Measurements from ENCODE around the gene KRTAP27-1. TPM values are rescaled to one million over a fixed set of nuclear protein-coding genes. Genes with fewer than 3 reads are reported as not detected.

Gene KRTAP27-1
- total RNA-seq, 1 experiment from 2014 or later, result not detected

GRCh38 chr21:30332681-30333080, 4.8 kb downstream of the KRTAP27-1 start:
- Histone ChIP-seq H3K79me2 (ENCODE audit: insufficient read depth, low read length) (no peaks in the 10 kb centered on the region), H3K4me3 (replicated peaks in 1 of 2; ENCODE audit: low read depth in 1 of 2, low read length in 2 of 2) (no peak overlapping the region), H3K9me3 (ENCODE audit: control insufficient read depth in 1 of 2, insufficient read depth in 1 of 2, low read depth in 1 of 2, low read length in 2 of 2) (peaks cover 8 to 9% of the 10 kb centered on the region in 2 experiments; a peak in 2 of 4 replicates), H4K20me1 (ENCODE audit: insufficient read depth) (no peaks in the 10 kb centered on the region), H3K36me3 (ENCODE audit: control insufficient read depth in 1 of 2, insufficient read depth in 2 of 2, low read length in 2 of 2) (no peaks in the 10 kb centered on the region), H3K4me2 (ENCODE audit: low read length) (no peak overlapping the region), H3K9ac (ENCODE audit: low read length) (no peak overlapping the region), H2AFZ (ENCODE audit: low read depth, low read length, poor library complexity, severe bottlenecking) (no peak overlapping the region), H3K27ac (ENCODE audit: low read depth, low read length) (no peak overlapping the region), H3K27me3 (ENCODE audit: insufficient read depth, low read length) (no peaks in the 10 kb centered on the region), H3K4me1 (ENCODE audit: control insufficient read depth in 1 of 2, insufficient read depth in 2 of 2, low read length in 2 of 2) (no peaks in the 10 kb centered on the region), H3K9me2 (ENCODE audit: insufficient read depth) (no peaks in the 10 kb centered on the region)
- RAD21 ChIA-PET (ENCODE audit: low non-redundant PET in 1 of 2, low total read pairs in 2 of 2, uncharacterized antibody in 2 of 2, unreplicated experiment in 2 of 2), result no interaction called here
- no TSS peak for BruUV-seq (replicated peaks)
- TF ChIP-seq ELF1 (IDR thresholded peaks at IDR 0.05; ENCODE audit: borderline replicate concordance, low read depth), result no peak
- TF ChIP-seq ATF3 (IDR thresholded peaks at IDR 0.05), result no peak
- no peak for TF ChIP-seq FOSL1 (IDR thresholded peaks at IDR 0.05; ENCODE audit: low read depth)
- TF ChIP-seq POLR2AphosphoS5 (IDR thresholded peaks at IDR 0.05; ENCODE audit: low read depth, low read length), result no peak
- no peak for TF ChIP-seq YY1 (IDR thresholded peaks at IDR 0.05; ENCODE audit: extremely low read depth, insufficient replicate concordance, low read depth, low read length)
- intact Hi-C loops (cut with micrococcal nuclease), result no loop called here
- no peak for DNase-seq (ENCODE audit: low read depth, low spot score)
- no peak for ATAC-seq
- CTCF ChIA-PET, result no interaction called here
- POLR2A ChIA-PET, result no interaction called here

GRCh38 chr21:30329203-30329875, 8.2 kb downstream of the KRTAP27-1 start:
- Histone ChIP-seq H3K9me2 (ENCODE audit: insufficient read depth) (no peaks in the 10 kb centered on the region), H2AFZ (ENCODE audit: low read depth, low read length, poor library complexity, severe bottlenecking) (no peak overlapping the region), H4K20me1 (ENCODE audit: insufficient read depth) (no peaks in the 10 kb centered on the region), H3K9ac (ENCODE audit: low read length) (no peak overlapping the region), H3K79me2 (ENCODE audit: insufficient read depth, low read length) (no peaks in the 10 kb centered on the region), H3K9me3 (ENCODE audit: control insufficient read depth in 1 of 2, insufficient read depth in 1 of 2, low read depth in 1 of 2, low read length in 2 of 2) (peaks cover 11 to 22% of the 10 kb centered on the region in 2 experiments; a peak in 3 of 4 replicates), H3K27ac (ENCODE audit: low read depth, low read length) (no peak overlapping the region), H3K4me3 (replicated peaks in 1 of 2; ENCODE audit: low read depth in 1 of 2, low read length in 2 of 2) (no peak overlapping the region), H3K4me1 (ENCODE audit: control insufficient read depth in 1 of 2, insufficient read depth in 2 of 2, low read length in 2 of 2) (no peaks in the 10 kb centered on the region), H3K4me2 (ENCODE audit: low read length) (no peak overlapping the region), H3K36me3 (ENCODE audit: control insufficient read depth in 1 of 2, insufficient read depth in 2 of 2, low read length in 2 of 2) (no peaks in the 10 kb centered on the region), H3K27me3 (ENCODE audit: insufficient read depth, low read length) (no peaks in the 10 kb centered on the region)
- BruUV-seq (replicated peaks), result no TSS peak
- ChIA-PET RAD21 (ENCODE audit: low non-redundant PET in 1 of 2, low total read pairs in 2 of 2, uncharacterized antibody in 2 of 2, unreplicated experiment in 2 of 2) (no interaction called here), POLR2A (no interaction called here), CTCF (no interaction called here)
- ATAC-seq (no peak), DNase-seq (ENCODE audit: low read depth, low spot score) (no peak)
- TF ChIP-seq ZBTB33 (IDR thresholded peaks at IDR 0.05; ENCODE audit: extremely low read depth, insufficient replicate concordance, low read length) (no peak), ZNF274 (IDR thresholded peaks at IDR 0.05; ENCODE audit: low read depth, low read length) (no peak)
- intact Hi-C loops (cut with micrococcal nuclease), result no loop called here

Measured in HCT116 (cell line).